HG02970 (cell line): ENCODE data around the gene CAMK1.

Experiments used
- ATAC-seq: cut with Tn5 transposase; IDR thresholded peaks from one replicate; pipeline ENCODE4 v1.9.1; 2021; ENCODE audit warnings: mild to moderate bottlenecking, moderate library complexity, moderate number of reproducible peaks; ENCODE audit not compliant: unreplicated experiment, low FRiP score

The CAMK1 gene

GRCh38 chr3:9744162-9744561 lies 25.6 kb downstream of the CAMK1 start:
- no peak for ATAC-seq

- no peak for ATAC-seq
These were observed 26.2 kb downstream of the CAMK1 start for GRCh38 chr3:9743548-9743947.

GRCh38 chr3:9742560-9742959 lies 27.2 kb downstream of the CAMK1 start:
- ATAC-seq: no peak

GRCh38 chr3:9739181-9739580 lies 30.6 kb downstream of the CAMK1 start:
- ATAC-seq: no peak

- no peak for ATAC-seq
These were observed 32.9 kb downstream of the CAMK1 start for GRCh38 chr3:9736831-9737230.

GRCh38 chr3:9732740-9733115 lies 37.0 kb downstream of the CAMK1 start:
- no peak for ATAC-seq

GRCh38 chr3:9732080-9732739 lies 37.5 kb downstream of the CAMK1 start:
- ATAC-seq: peak; percentile 2

- peak; percentile 87 for ATAC-seq
These were observed 38.3 kb downstream of the CAMK1 start, which contains the start of gene BRPF1 for GRCh38 chr3:9731206-9732079. Gene BRPF1, plus strand, starts transcription at chr3:9731735. Its CDS starts 2,406 bp downstream, at chr3:9734141.

GRCh38 chr3:9730657-9731205 lies 39.0 kb downstream of the CAMK1 start:
- peak; percentile 32 for ATAC-seq

GRCh38 chr3:9729419-9729818 lies 40.3 kb downstream of the CAMK1 start:
- ATAC-seq: no peak

GRCh38 chr3:9727743-9728142 lies 42.0 kb downstream of the CAMK1 start:
- ATAC-seq: no peak

GRCh38 chr3:9727041-9727595 lies 42.6 kb downstream of the CAMK1 start:
- no peak for ATAC-seq

- ATAC-seq: no peak
These were observed 43.8 kb downstream of the CAMK1 start for GRCh38 chr3:9725775-9726515.

- ATAC-seq: no peak
These were observed 48.1 kb downstream of the CAMK1 start for GRCh38 chr3:9721700-9722060.

GRCh38 chr3:9721015-9721699 lies 48.6 kb downstream of the CAMK1 start:
- ATAC-seq: no peak

- no peak for ATAC-seq
These were observed 51.6 kb downstream of the CAMK1 start for GRCh38 chr3:9718118-9718517.

- ATAC-seq: no peak
These were observed 52.2 kb downstream of the CAMK1 start for GRCh38 chr3:9717563-9717962.

- ATAC-seq: no peak
These were observed 52.8 kb downstream of the CAMK1 start for GRCh38 chr3:9716801-9717555.

GRCh38 chr3:9715764-9716437 lies 53.8 kb downstream of the CAMK1 start:
- ATAC-seq: no peak
